Kidney (tissue), 14 donors: ENCODE measurements around the gene KYNU. TPM values are rescaled to one million over a fixed set of nuclear protein-coding genes. Genes with fewer than 3 reads are reported as not detected.

Experiments used
- DNase-seq, 5 donors: peaks; one replicate each; pipeline ENCODE4 v3.0.0-alpha.2; 2013 to 2020
- FAIRE-seq: peaks from 2 replicates; lab custom pipeline; 2012; peaks lifted over from hg19 to GRCh38; lab: Jason Lieb, UNC
- H3K27ac ChIP-seq, 2 donors: one replicate each; pipeline ENCODE4 v1.7.0; 2013; ENCODE audit warnings: low read depth in 2 of 2, low read length in 2 of 2, inconsistent platforms in 1 of 2
- H3K27me3 ChIP-seq: one replicate; pipeline ENCODE4 v1.7.1; 2013; ENCODE audit warnings: low read length, inconsistent platforms; ENCODE audit not compliant: control insufficient read depth, insufficient read depth
- H3K36me3 ChIP-seq, 3 donors: one replicate each; pipeline versions ENCODE4 v1.7.0 to v1.7.1; 2013; ENCODE audit warnings: low read length in 3 of 3, control low read depth in 1 of 3, inconsistent platforms in 1 of 3; ENCODE audit not compliant: insufficient read depth in 3 of 3, control insufficient read depth in 2 of 3
- H3K4me1 ChIP-seq, 3 donors: one replicate each; pipeline versions ENCODE4 v1.7.0 to v1.7.1; 2013; ENCODE audit warnings: low read length in 3 of 3, inconsistent platforms in 1 of 3, low read depth in 1 of 3; ENCODE audit not compliant: control insufficient read depth in 2 of 3, insufficient read depth in 2 of 3
- H3K4me3 ChIP-seq, 3 donors: one replicate each; pipeline versions ENCODE4 v1.7.0 to v1.8.1; 2013; ENCODE audit warnings: low read length in 3 of 3, control low read depth in 1 of 3, inconsistent platforms in 1 of 3
- H3K9ac ChIP-seq, 3 donors: one replicate each; pipeline versions ENCODE4 v1.7.0 to v1.7.1; 2013; ENCODE audit warnings: low read length in 3 of 3, control low read depth in 1 of 3, inconsistent platforms in 1 of 3
- H3K9me3 ChIP-seq, 3 donors: one replicate each; pipeline versions ENCODE4 v1.7.0 to v1.7.1; 2013; ENCODE audit warnings: low read length in 3 of 3, control low read depth in 1 of 3, inconsistent platforms in 1 of 3; ENCODE audit not compliant: control insufficient read depth in 2 of 3, insufficient read depth in 1 of 3
- intact Hi-C: fragments of 100-400 bp; cut with DNase I; formaldehyde crosslinking; loops from one replicate; pipeline ENCODE4 v1.11.1; 2022
- polyA plus RNA-seq: library from polyadenylated mRNA; stranded (reverse); fragments of 350-450 nt; fragmentation: Illumina TruSeq; extraction: RNeasy Lipid Tissue Mini Kit (QIAGEN cat#74804); gene quantifications from one replicate; pipeline ENCODE4 v1.2.3, GENCODE V29; 2014; ENCODE audit warnings: low read depth, low replicate concordance; ENCODE audit not compliant: insufficient read depth
- total RNA-seq: library from RNA; stranded (reverse); fragmentation: NEBNext Ultra II Directional; extraction: Animal tissue kit (Norgen Biotek cat#: 25700); gene quantifications from one replicate; pipeline ENCODE4 v1.2.1, GENCODE V29; 2021
- TF ChIP-seq, protein P1 (sequence below): IDR thresholded peaks from 3 replicates; pipeline ENCODE4 v1.5.1; 2012; ENCODE audit warnings: mild to moderate bottlenecking, moderate library complexity, borderline replicate concordance; ENCODE audit not compliant: insufficient read depth; ENCODE audit errors: extremely low read depth
- donor health status: control.
- donor health status: control.
- donor health status: control.
- donor health status: control.
- donor health status: control.
- donor health status: DM: yes; HTN: yes; CAD: no.
- donor health status: Normal renal cell carcinoma (clear cell type).

The KYNU gene
- total and polyA plus RNA-seq, 2 donors from 2014 or later, result 6.4 to 14.5 TPM

DNA sequence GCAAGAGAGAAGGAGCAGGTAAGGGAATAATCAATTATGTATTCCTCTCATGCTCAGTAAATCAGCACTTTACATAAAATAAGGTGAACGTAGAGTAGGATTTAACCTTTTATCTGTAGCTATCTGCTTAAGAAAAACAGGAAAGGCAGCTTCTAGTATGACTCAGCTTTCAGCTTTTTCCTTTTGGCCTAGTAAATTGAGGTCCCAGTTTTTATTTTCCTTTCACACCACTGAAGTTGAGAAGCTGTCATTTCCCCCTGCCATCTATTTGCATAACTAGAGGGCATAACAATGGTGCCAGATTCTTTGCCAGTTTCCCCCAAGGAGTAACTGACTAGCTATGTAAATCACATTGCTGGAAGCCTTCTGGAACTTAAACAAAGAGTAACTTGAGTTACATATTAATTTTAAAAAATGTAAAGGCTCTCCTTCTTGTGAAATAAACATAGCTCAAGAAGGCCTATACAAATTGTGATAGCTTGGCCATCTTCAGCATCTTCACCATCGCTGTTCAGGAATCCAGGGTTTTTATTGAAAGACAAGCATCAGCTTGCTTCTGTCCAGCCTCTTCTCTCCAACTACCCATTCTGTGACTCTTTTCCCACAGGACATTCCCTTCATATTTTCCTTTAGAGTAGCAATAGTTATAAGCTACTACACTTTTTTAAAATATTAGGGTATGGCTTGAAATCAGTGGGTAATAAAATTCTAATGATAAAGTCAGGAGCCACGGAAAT is 97.0 kb downstream of the KYNU start:
- H3K27me3 ChIP-seq, result no peaks in the 10 kb centered on the region
- TF ChIP-seq, protein P1, sequence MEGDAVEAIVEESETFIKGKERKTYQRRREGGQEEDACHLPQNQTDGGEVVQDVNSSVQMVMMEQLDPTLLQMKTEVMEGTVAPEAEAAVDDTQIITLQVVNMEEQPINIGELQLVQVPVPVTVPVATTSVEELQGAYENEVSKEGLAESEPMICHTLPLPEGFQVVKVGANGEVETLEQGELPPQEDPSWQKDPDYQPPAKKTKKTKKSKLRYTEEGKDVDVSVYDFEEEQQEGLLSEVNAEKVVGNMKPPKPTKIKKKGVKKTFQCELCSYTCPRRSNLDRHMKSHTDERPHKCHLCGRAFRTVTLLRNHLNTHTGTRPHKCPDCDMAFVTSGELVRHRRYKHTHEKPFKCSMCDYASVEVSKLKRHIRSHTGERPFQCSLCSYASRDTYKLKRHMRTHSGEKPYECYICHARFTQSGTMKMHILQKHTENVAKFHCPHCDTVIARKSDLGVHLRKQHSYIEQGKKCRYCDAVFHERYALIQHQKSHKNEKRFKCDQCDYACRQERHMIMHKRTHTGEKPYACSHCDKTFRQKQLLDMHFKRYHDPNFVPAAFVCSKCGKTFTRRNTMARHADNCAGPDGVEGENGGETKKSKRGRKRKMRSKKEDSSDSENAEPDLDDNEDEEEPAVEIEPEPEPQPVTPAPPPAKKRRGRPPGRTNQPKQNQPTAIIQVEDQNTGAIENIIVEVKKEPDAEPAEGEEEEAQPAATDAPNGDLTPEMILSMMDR, result no peak
- H3K9ac ChIP-seq, result no peak overlapping the region
- DNase-seq, result peak in 1 of 5 donors; percentile 32
- intact Hi-C loops, result no loop called here
- FAIRE-seq, result no peak
- H3K36me3 ChIP-seq, result no peaks in the 10 kb centered on the region
- no peak overlapping the region for H3K4me3 ChIP-seq
- no peaks in the 10 kb centered on the region for H3K9me3 ChIP-seq
- no peaks in the 10 kb centered on the region for H3K4me1 ChIP-seq
- no peak overlapping the region for H3K27ac ChIP-seq

GRCh38 chr2:142975239-142975638 is 97.8 kb downstream of the KYNU start:
- Histone ChIP-seq H3K9ac (no peak overlapping the region), H3K36me3 (no peaks in the 10 kb centered on the region), H3K27me3 (no peaks in the 10 kb centered on the region), H3K4me1 (no peaks in the 10 kb centered on the region), H3K9me3 (no peaks in the 10 kb centered on the region), H3K27ac (no peak overlapping the region), H3K4me3 (no peak overlapping the region)
- TF ChIP-seq, protein P1, result no peak
- intact Hi-C loops, result no loop called here
- FAIRE-seq (no peak), DNase-seq (no peak)

DNA sequence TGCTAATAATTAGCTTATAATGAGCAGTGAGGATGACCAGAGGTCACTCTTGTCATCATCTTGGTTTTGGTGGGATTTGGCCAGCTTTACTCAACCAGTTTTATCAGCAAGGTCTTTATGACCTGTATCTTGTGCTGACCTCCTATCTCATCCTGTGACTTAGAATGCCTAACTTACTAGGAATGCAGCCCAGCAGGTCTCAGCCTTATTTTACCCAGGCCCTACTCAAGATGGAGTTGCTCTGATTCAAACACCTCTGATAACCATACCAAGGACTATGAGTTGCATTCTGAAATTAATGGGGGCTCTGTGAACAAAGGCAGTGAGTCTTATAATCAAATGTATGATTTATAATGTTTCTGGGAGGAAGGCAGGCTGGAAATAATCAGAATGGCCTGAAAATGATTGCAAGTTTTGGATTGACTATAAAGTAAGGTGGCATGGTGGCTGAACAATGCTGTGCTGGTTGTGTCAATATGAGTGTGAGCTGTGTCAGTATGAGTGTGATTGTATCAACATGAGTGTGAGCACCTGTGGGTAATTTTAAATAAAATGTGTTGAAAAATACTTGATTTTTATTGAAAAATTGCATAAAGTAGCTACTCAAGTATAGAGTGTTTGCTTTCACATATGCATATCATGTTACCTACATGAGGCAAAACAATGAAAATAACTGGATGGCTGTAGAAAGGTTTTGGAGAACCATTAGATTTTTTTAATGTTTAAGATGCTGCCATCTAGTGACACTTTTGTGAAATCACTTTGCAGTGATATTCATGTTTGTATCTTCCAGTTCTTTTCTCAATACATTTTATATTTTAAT is 103.0 kb downstream of the KYNU start:
- H3K27ac ChIP-seq, result no peak overlapping the region
- FAIRE-seq, result peak; percentile 96
- no peak overlapping the region for H3K4me3 ChIP-seq
- intact Hi-C loops, result no loop called here
- H3K36me3 ChIP-seq, result no peaks in the 10 kb centered on the region
- peaks cover 0 to 8% (median 3%) of the 10 kb centered on the region in 3 donors for H3K4me1 ChIP-seq
- H3K9ac ChIP-seq, result no peak overlapping the region
- H3K27me3 ChIP-seq, result no peaks in the 10 kb centered on the region
- TF ChIP-seq, protein P1, result peak; percentile 41
- DNase-seq, result peak in 2 of 5 donors; percentile 33 to 49
- H3K9me3 ChIP-seq, result no peaks in the 10 kb centered on the region
